Measurements from ENCODE around the gene SALL1.

DNA sequence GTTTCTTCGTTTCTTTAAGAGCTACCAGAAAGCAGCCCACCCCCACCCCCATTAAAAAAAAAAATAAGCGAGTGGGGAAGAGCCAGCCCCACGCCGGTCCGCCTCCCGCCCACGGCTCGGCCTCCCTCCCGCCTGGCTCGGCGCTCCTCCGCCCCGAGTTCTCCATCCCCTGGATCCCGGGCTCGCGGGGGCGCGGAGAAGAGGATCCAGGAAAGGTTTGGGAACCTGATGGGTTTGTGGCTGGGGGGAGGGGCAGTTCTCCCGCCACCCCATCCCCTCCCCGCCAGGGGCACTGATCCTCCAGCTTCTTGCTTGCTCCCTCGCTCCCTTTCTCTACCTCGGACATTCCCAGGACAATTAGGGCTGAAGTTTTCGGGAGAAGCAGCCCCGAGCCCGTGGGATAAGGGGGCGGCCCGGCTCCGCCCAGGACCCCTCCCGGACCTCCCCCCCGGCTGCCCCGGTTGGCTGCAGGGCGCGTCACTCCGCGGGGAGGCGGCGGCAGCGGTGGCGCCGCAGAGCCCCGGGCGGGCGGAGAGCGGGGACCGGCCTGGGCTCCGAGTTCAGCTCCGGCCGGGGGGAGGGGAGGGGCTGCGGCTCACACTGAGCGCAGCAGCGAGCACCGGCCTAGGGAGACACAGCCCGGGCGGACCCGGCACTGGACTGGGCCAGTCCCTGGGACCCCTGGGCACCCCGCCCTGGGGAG lies 1.0 kb upstream of the SALL1 start:
- no peak for TF ChIP-seq POLR2A (IDR thresholded peaks at IDR 0.05; ENCODE audit: borderline replicate concordance, extremely low read depth, insufficient read depth, insufficient read length)
- no peak for TF ChIP-seq POLR2AphosphoS5 (IDR thresholded peaks at IDR 0.05; ENCODE audit: low read depth, low read length)
- TF ChIP-seq, protein P1, sequence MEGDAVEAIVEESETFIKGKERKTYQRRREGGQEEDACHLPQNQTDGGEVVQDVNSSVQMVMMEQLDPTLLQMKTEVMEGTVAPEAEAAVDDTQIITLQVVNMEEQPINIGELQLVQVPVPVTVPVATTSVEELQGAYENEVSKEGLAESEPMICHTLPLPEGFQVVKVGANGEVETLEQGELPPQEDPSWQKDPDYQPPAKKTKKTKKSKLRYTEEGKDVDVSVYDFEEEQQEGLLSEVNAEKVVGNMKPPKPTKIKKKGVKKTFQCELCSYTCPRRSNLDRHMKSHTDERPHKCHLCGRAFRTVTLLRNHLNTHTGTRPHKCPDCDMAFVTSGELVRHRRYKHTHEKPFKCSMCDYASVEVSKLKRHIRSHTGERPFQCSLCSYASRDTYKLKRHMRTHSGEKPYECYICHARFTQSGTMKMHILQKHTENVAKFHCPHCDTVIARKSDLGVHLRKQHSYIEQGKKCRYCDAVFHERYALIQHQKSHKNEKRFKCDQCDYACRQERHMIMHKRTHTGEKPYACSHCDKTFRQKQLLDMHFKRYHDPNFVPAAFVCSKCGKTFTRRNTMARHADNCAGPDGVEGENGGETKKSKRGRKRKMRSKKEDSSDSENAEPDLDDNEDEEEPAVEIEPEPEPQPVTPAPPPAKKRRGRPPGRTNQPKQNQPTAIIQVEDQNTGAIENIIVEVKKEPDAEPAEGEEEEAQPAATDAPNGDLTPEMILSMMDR (IDR thresholded peaks at IDR 0.05 in 2 of 3, conservative IDR thresholded peaks at IDR 0.05 in 1 of 3; ENCODE audit: borderline replicate concordance in 1 of 3, insufficient read depth in 1 of 3, low read depth in 2 of 3, low read length in 2 of 3) = no peak
